Ramos (cell line): ENCODE measurements around the gene NBEAL1.
"Not testable (repeated sequence)": the region's sequence is repeated elsewhere in the genome, so short reads cannot be mapped to it uniquely, and the experiment has no call there.

ENCODE experiments used
- in situ Hi-C: fragments of 300-500 bp; cut with MboI; formaldehyde crosslinking; loops from one replicate; pipeline ENCODE4 v1.14.3; 2022; ENCODE audit warnings: low sequenced_read_pairs; ENCODE audit not compliant: unreplicated experiment

Gene NBEAL1

DNA sequence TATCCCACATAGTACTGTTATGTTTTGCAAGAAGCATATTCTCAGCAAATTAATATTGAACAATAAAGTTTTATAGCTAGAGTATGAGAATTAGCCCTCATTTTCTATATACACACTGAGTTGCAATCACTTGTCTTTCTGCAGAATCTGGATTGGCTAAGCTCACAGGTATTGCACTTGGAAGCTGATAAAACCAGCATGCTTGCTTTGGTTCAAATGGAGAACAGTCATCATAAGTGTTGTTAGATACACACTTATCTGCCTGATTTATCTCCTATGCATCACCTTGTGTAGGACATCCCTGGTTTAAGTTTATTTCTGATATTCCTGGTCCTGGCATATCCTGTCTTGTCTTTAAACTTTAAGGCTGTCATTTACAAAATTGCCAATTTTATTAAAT lies 186.2 kb downstream of the NBEAL1 start:
- in situ Hi-C loops = no loop called here

DNA sequence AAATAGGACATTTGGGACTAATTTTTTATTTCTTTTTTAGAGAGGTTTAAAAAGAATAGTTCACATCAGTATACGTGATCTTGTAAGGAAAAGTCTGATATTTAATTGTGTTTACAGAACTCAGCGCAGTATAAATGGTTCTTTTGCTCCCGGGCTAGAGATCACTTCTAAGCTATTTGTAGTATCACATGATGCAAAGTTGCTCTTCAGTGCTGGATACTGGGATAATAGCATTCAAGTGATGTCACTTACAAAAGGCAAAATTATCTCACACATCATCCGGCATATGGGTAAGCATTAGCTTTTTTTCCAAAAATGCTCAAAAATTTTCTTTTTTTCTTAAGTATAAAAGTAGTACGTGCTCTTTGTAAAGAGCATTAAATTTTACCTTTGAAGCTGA lies 186.8 kb downstream of the NBEAL1 start:
- in situ Hi-C loops = no loop called here

DNA sequence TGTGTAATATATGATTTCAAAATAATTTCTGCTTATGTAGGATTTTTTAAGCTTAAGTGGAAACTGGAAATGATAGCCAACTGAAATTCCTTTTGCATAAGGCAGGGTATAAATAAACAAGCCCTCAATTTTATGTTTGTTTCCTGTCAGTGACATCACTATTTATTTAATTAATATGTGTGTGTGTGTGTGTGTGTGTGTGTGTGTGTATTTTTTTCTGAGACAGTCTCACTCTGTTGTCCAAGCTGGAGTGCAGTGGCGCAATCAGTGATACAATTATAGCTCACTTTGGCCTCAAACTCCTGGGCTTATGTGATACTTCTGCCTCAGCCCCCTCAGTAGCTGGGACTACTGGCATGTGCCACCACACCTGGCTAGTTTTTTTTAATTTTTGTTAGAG lies 194.9 kb downstream of the NBEAL1 start:
- in situ Hi-C loops = no loop called here

GRCh38 chr2:203225423-203226039 lies 210.9 kb downstream of the NBEAL1 start:
- in situ Hi-C loops = loop anchor here (25.0 kb wide), 1 partner anchor 437 kb away; no protein-coding TSS in a partner anchor

DNA sequence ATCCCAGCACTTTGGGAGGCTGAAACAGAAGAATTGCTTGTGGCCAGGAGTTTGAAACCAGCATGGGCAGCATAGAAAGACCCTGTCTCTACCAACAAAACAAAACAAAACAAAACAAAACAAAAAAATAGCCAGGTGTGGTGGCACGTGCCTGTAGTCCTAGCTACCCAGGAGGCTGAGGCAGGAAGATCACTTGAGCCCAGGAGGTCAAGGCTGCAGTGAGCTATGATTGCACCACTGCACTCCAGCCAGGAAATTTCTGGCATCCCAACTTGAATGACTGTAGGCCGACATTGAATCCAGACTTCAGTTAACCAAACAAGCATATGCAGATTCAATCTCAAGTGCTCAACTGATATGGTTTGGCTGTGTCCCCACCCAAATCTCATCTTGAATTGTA lies 215.0 kb downstream of the NBEAL1 start:
- in situ Hi-C loops = loop anchor here (10.0 to 25.0 kb wide), 2 partner anchors 215 to 433 kb away; no protein-coding TSS in a partner anchor

GRCh38 chr2:203237346-203238238 lies 222.9 kb downstream of the NBEAL1 start:
- in situ Hi-C loops = loop anchor here (10.0 to 25.0 kb wide), 2 partner anchors 207 to 425 kb away; no protein-coding TSS in a partner anchor

DNA sequence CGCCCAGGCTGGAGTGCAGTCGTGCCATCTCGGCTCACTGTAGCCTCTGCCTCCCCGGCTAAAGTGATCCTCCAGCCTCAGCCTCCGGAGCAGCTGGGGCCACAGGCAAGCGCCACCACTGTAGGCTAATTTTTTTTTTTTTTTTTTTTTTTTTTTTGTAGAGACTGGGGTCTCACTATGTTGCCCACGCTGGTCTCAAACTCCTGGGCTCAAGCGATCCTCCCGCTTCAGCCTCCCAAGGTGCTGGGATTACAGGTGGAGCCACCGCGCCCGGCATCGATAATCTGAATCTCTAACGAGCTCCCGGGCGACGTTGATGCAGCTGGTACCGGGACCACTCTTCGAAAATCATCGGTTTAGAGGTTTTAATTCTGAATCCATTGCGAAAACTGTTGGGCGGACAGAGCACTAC lies 223.6 kb downstream of the NBEAL1 start:
- in situ Hi-C loops = loop anchor here (10.0 to 25.0 kb wide), 2 partner anchors 207 to 424 kb away; no protein-coding TSS in a partner anchor

GRCh38 chr2:203238704-203239526 lies 224.2 kb downstream of the NBEAL1 start, which contains the start of gene CYP20A1:
Gene CYP20A1, plus strand, starts transcription at chr2:203239018. Its CDS starts 45 bp downstream, at chr2:203239063.
- in situ Hi-C loops = loop anchor here (10.0 to 25.0 kb wide), 2 partner anchors 206 to 423 kb away; no protein-coding TSS in a partner anchor

DNA sequence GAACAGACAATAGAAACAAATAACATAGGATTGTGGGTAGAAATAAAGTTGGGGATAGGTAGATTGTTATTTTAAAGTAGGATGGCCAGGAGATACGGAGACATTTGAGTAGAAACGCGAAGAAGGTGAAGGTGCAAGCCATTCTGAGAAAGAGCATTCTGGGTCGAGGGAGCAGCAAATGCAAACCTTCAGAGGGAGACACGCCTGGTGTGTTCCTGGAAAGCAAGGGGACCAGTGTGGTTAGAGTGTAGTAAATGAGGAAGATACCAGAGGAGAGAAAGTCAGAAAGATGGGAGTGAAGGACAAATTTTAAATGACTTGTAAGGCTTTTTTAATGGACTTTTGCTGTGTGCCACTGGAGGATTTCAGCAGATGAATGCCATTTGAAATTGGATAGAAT lies 225.8 kb downstream of the NBEAL1 start:
- in situ Hi-C loops = loop anchor here (25.0 kb wide), 1 partner anchor 422 kb away; no protein-coding TSS in a partner anchor

- in situ Hi-C loops = loop anchor here (25.0 kb wide), 1 partner anchor 420 kb away; no protein-coding TSS in a partner anchor
Observed at GRCh38 chr2:203242518-203242917, 227.8 kb downstream of the NBEAL1 start.

GRCh38 chr2:203246646-203247045 lies 232.0 kb downstream of the NBEAL1 start:
- in situ Hi-C loops = loop anchor here (25.0 kb wide), 1 partner anchor 416 kb away; no protein-coding TSS in a partner anchor

- in situ Hi-C loops = no loop called here
Observed at GRCh38 chr2:203252818-203253217, 238.1 kb downstream of the NBEAL1 start.

DNA sequence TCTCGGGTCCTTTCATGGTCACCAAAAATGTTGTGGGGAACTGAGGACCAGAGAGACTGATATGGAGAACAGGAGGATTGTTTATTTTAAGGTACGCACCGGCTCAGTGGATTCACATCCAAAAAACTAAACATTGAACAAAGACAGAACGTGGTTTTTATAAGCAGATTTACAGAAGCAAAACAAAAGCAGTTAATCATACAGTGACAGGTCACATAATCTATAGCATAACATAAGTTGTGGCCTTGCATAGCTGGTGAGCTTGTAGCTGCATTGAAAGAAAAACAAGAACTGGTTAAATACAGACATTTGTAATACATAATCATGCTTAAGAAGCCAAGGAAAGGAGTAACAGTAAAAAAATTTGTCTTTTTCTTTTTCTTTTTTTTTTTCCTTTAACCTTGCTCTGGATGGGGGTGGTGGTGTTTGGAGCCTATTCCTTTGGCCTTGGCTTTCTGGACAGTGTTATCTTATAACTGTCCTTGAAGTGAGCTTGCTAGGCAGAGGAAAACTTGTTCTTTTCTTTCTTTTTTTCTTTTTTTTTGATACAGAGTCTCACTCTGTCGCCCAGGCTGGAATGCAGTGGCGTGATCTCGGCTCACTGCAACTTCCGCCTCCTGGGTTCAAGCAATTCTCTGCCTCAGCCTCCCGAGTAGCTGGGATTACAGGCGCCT lies 238.9 kb downstream of the NBEAL1 start:
- in situ Hi-C loops = not testable (repeated sequence)

GRCh38 chr2:203261326-203262159 lies 246.9 kb downstream of the NBEAL1 start:
- in situ Hi-C loops = no loop called here
